Esophagus squamous epithelium (tissue), 5 donors: ENCODE results near the gene EIF4EBP2. TPM values are rescaled to one million over a fixed set of nuclear protein-coding genes. Genes with fewer than 3 reads are reported as not detected.

Source experiments
- DNase-seq: peaks from one replicate; lab custom pipeline; 2025; lab: John Stamatoyannopoulos, UW
- H3K27ac ChIP-seq, 4 donors: fragments of 200-600 bp; sonication (generic); one replicate each; pipeline ENCODE4 v1.5.1; 2016 to 2019; ENCODE audit warnings: mild to moderate bottlenecking in 1 of 4
- H3K27me3 ChIP-seq, 4 donors: fragments of 200-600 bp; sonication (generic); 1 replicate in 3 of 4; 2 replicates in 1 of 4; pipeline versions ENCODE4 v1.5.1 to v1.6.0; 2017 to 2021; ENCODE audit warnings: antibody characterized with exemption in 1 of 4
- H3K36me3 ChIP-seq, 3 donors: fragments of 200-600 bp; sonication (generic); one replicate each; pipeline ENCODE4 v1.5.1; 2016 to 2019
- H3K4me1 ChIP-seq, 3 donors: fragments of 200-600 bp; sonication (generic); one replicate each; pipeline ENCODE4 v1.5.1; 2017 to 2019
- H3K4me3 ChIP-seq, 4 donors: fragments of 200-600 bp; sonication (generic); 1 replicate in 3 of 4; 2 replicates in 1 of 4; pipeline ENCODE4 v1.5.1; 2016 to 2019; ENCODE audit warnings: mild to moderate bottlenecking in 2 of 4, moderate library complexity in 1 of 4
- H3K9me3 ChIP-seq, 3 donors: fragments of 200-600 bp; sonication (generic); one replicate each; pipeline ENCODE4 v1.5.1; 2016 to 2019
- POLR2A ChIP-seq, 4 donors: fragments of 450-650 bp; IDR thresholded peaks; one replicate each; pipeline ENCODE4 v1.6.1; 2017; ENCODE audit warnings: antibody characterized with exemption in 4 of 4, mild to moderate bottlenecking in 4 of 4, moderate library complexity in 3 of 4
- WGBS, 2 donors: methylation state at CpG; one replicate each; pipeline ENCODE4 v1.1.5; 2018; 5-methylcytosine and 5-hydroxymethylcytosine counted together
- intact Hi-C: fragments of 100-400 bp; cut with DNase I; formaldehyde crosslinking; loops from one replicate; pipeline ENCODE4 v1.15.0; 2022
- total RNA-seq, 4 donors: library from RNA; depleted of rRNA; stranded (reverse); fragments of >200 nt; gene quantifications; one replicate each; pipeline ENCODE4 v1.1.0, GENCODE V29; 2016
- TF ChIP-seq, protein P1 (sequence below), 6 experiments: fragments of 450-650 bp in 4 of 6; fragments of 200-600 bp in 2 of 6; sonication (generic) in 2 of 6; IDR thresholded peaks; one replicate each; pipeline ENCODE4 v1.5.1; 2016 to 2019; ENCODE audit warnings: antibody characterized with exemption in 6 of 6, mild to moderate bottlenecking in 4 of 6, moderate library complexity in 4 of 6
- donor health status: DM: yes; HTN: yes; CAD: no.

EIF4EBP2 gene
- total RNA-seq, 4 donors from 2014 or later = 34.5 to 57.2 (median 43.2) TPM

- intact Hi-C loops = no loop called here
- no peak for TF ChIP-seq POLR2A (IDR thresholded peaks at IDR 0.05)
- TF ChIP-seq, protein P1, sequence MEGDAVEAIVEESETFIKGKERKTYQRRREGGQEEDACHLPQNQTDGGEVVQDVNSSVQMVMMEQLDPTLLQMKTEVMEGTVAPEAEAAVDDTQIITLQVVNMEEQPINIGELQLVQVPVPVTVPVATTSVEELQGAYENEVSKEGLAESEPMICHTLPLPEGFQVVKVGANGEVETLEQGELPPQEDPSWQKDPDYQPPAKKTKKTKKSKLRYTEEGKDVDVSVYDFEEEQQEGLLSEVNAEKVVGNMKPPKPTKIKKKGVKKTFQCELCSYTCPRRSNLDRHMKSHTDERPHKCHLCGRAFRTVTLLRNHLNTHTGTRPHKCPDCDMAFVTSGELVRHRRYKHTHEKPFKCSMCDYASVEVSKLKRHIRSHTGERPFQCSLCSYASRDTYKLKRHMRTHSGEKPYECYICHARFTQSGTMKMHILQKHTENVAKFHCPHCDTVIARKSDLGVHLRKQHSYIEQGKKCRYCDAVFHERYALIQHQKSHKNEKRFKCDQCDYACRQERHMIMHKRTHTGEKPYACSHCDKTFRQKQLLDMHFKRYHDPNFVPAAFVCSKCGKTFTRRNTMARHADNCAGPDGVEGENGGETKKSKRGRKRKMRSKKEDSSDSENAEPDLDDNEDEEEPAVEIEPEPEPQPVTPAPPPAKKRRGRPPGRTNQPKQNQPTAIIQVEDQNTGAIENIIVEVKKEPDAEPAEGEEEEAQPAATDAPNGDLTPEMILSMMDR (IDR thresholded peaks at IDR 0.05) = peak in 1 of 6 experiments; percentile 21
- peak overlapping the region; percentile 1 to 60 (median 34) for H3K4me3 ChIP-seq
- H3K27ac ChIP-seq = peak overlapping the region in 3 of 4 donors; percentile 65 to 82 (median 69)
- no peaks in the 10 kb centered on the region for H3K9me3 ChIP-seq
- H3K36me3 ChIP-seq = no peaks in the 10 kb centered on the region
- peaks cover 25 to 47% (median 31%) of the 10 kb centered on the region in 3 donors for H3K4me1 ChIP-seq
- 12% methylated on average over 6 of the region's 62 CpGs; no CpG with 5 or more reads in 1 of the 2 donors for WGBS, 2 donors
- peaks cover 0 to 45% (median 0%) of the 10 kb centered on the region in 4 donors for H3K27me3 ChIP-seq
- DNase-seq = no peak
Measured at GRCh38 chr10:70458329-70459060, 54.5 kb downstream of the EIF4EBP2 start.

GRCh38 chr10:70459061-70459773 lies 55.3 kb downstream of the EIF4EBP2 start:
- H3K36me3 ChIP-seq = no peaks in the 10 kb centered on the region
- 30 to 54% methylated on average over 13 of the region's 19 CpGs for WGBS, 2 donors
- intact Hi-C loops = no loop called here

DNA sequence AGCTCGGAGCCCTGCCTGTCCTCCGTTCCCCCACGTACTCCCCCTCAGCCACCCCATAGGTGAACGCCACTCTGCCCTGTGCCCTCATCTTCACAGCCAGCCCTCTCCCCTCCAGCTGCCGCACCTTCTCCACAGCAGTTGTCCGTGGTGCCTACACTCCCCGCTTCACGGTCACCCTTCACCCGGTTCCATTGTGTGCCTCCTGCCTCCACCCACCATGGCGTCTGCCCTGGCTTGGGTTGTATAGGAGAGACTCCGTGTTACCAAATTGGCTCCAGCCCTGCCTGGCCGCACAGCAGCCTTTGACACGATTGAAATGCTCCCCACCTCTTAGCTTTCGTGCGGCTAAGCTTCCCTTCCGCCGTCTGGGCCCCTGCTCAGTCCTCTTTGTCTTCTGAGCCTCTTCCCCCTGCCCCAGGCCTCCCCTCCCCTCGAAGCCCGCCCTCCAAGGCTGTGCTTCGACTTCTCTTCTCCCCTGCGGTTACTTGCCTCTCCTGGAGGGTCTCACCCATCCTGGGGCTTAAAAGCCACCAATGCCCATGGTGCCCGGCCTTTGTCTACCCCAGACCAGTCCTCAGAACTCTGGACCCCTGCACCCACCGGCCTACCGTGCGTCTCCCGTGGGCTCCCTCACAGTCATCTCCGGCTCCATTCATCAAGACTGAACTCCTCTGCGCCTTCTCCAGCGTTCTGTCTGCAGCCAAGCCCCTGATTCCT lies 56.0 kb downstream of the EIF4EBP2 start:
- Histone ChIP-seq H3K36me3 (no peaks in the 10 kb centered on the region), H3K4me1 (peaks cover 25 to 47% (median 32%) of the 10 kb centered on the region in 3 donors), H3K27ac (peak overlapping the region in 3 of 4 donors; percentile 65 to 82 (median 69)), H3K4me3 (no peak overlapping the region), H3K9me3 (no peaks in the 10 kb centered on the region), H3K27me3 (peaks cover 0 to 45% (median 0%) of the 10 kb centered on the region in 4 donors)
- no peak for TF ChIP-seq POLR2A (IDR thresholded peaks at IDR 0.05)
- DNase-seq = no peak
- WGBS, 2 donors = 85 to 86% methylated on average over 28 to 29 of the region's 29 CpGs
- intact Hi-C loops = loop anchor here (5.0 kb wide), 1 partner anchor 77 kb away; no protein-coding TSS in a partner anchor

More at GRCh38 chr10:70459061-70459773, 55.3 kb downstream of the EIF4EBP2 start:
- DNase-seq = no peak
- Histone ChIP-seq H3K4me1 (peaks cover 25 to 47% (median 32%) of the 10 kb centered on the region in 3 donors), H3K27ac (peak overlapping the region in 3 of 4 donors; percentile 65 to 82 (median 69)), H3K27me3 (peaks cover 0 to 45% (median 0%) of the 10 kb centered on the region in 4 donors), H3K9me3 (no peaks in the 10 kb centered on the region), H3K4me3 (peak overlapping the region in 3 of 4 donors; percentile 30 to 60 (median 39))
- no peak for TF ChIP-seq POLR2A (IDR thresholded peaks at IDR 0.05)
- TF ChIP-seq, protein P1 (IDR thresholded peaks at IDR 0.05) = no peak

- Histone ChIP-seq H3K36me3 (no peaks in the 10 kb centered on the region), H3K9me3 (no peaks in the 10 kb centered on the region), H3K4me3 (no peak overlapping the region), H3K27ac (peak overlapping the region in 2 of 4 donors; percentile 7 to 30), H3K27me3 (peaks cover 0 to 36% (median 0%) of the 10 kb centered on the region in 4 donors), H3K4me1 (peaks cover 25 to 47% (median 32%) of the 10 kb centered on the region in 3 donors)
- DNase-seq = no peak
- intact Hi-C loops = loop anchor here (5.0 kb wide), 1 partner anchor 76 kb away; no protein-coding TSS in a partner anchor
- TF ChIP-seq POLR2A (IDR thresholded peaks at IDR 0.05) = no peak
- TF ChIP-seq, protein P1 (IDR thresholded peaks at IDR 0.05) = peak; percentile 70 to 85 (median 78)
- 29 to 36% methylated on average over 11 to 13 of the region's 13 CpGs for WGBS, 2 donors
Measured at GRCh38 chr10:70461397-70462348, 57.7 kb downstream of the EIF4EBP2 start.
